Smooth muscle cell of bladder (primary cell): ENCODE results near the gene PRKAR2A. TPM values are rescaled to one million over a fixed set of nuclear protein-coding genes. Genes with fewer than 3 reads are reported as not detected.

ENCODE experiments used
- total RNA-seq: library from RNA; depleted of rRNA; stranded (reverse); fragments of >200 nt; gene quantifications from 2 replicates; pipeline ENCODE4 v1.2.3, GENCODE V29; 2014

The PRKAR2A gene
- total RNA-seq, result 20.5 and 25.4 TPM in 2 replicates

GRCh38 chr3:48847504-48848423 lies at the start of gene PRKAR2A:
Gene PRKAR2A (minus strand): TSS chr3:48847874. CDS start chr3:48847596, 278 bp downstream.

GRCh38 chr3:48716982-48717746 lies 130.5 kb downstream of the PRKAR2A start, which contains the start of gene IP6K2:
Gene IP6K2 (minus strand): TSS chr3:48717221. CDS start chr3:48695291, 21,930 bp downstream.

Other genes starting within 250 kb of the PRKAR2A start
- gene UQCRC1, start 238.2 kb downstream of the PRKAR2A start, total RNA-seq, result 241 and 286 TPM in 2 replicates
- gene TMEM89, start 226.1 kb downstream of the PRKAR2A start, total RNA-seq, result not detected in 2 replicates
- gene SLC26A6, start 212.4 kb downstream of the PRKAR2A start, total RNA-seq, result 28.9 and 31.1 TPM in 2 replicates
- 1.00 and 1.6 TPM in 2 replicates for gene CELSR3, start 185.0 kb downstream of the PRKAR2A start, total RNA-seq
- 9.1 and 9.2 TPM in 2 replicates for gene NCKIPSD, start 162.0 kb downstream of the PRKAR2A start, total RNA-seq
- gene IP6K2, start 130.7 kb downstream of the PRKAR2A start, total RNA-seq, result 38.3 and 39.1 TPM in 2 replicates
- 19.5 and 23.3 TPM in 2 replicates for gene SLC25A20, start 51.0 kb upstream of the PRKAR2A start, total RNA-seq
- gene ARIH2, start 71.0 kb upstream of the PRKAR2A start, total RNA-seq, result 56.5 and 69.8 TPM in 2 replicates
- 33.4 and 40.7 TPM in 2 replicates for gene P4HTM, start 142.4 kb upstream of the PRKAR2A start, total RNA-seq
- gene WDR6, start 159.5 kb upstream of the PRKAR2A start, total RNA-seq, result 41.8 and 81.0 TPM in 2 replicates
- gene DALRD3, start 170.7 kb upstream of the PRKAR2A start, total RNA-seq, result 43.4 and 52.5 TPM in 2 replicates
- gene NDUFAF3, start 174.2 kb upstream of the PRKAR2A start, total RNA-seq, result 80.5 and 88.0 TPM in 2 replicates
- gene IMPDH2, start 181.5 kb upstream of the PRKAR2A start, total RNA-seq, result 400 and 458 TPM in 2 replicates
- 56.7 and 61.9 TPM in 2 replicates for gene QRICH1, start 246.2 kb upstream of the PRKAR2A start, total RNA-seq